Germinal center (tissue), 1 donor: Measurements from ENCODE around the gene ORMDL2.
"Not testable (repeated sequence)": the region's sequence is repeated elsewhere in the genome, so short reads cannot be mapped to it uniquely, and the experiment has no call there.

Experiments
- DNase-seq: peaks from one replicate; pipeline ENCODE4 v3.0.0; 2012; ENCODE audit warnings: mixed read lengths, low spot score

Gene ORMDL2

GRCh38 chr12:55852740-55853139, 34.9 kb downstream of the ORMDL2 start:
- no peak for DNase-seq

DNA sequence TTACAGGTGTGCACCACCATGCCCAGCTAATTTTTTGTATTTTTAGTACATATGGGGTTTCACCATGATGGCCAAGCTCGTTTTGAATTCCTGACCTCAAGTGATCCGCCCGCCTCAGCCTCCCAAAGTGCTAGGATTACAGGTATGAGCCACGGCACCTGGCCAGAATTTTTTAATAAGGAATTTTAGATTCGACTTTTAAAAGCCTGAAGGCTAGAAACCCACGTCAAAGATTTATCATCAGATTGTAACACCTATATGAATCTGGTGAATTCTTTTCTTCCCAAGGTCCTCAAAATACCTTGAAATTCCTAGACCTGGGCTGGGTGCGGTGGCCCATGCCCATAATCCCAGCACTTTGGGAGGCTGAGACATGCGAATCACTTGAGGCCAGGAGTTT, 43.6 kb downstream of the ORMDL2 start:
- DNase-seq: no peak

GRCh38 chr12:55861871-55862270, 44.0 kb downstream of the ORMDL2 start:
- no peak for DNase-seq

GRCh38 chr12:55862286-55862685, 44.4 kb downstream of the ORMDL2 start:
- no peak for DNase-seq

DNA sequence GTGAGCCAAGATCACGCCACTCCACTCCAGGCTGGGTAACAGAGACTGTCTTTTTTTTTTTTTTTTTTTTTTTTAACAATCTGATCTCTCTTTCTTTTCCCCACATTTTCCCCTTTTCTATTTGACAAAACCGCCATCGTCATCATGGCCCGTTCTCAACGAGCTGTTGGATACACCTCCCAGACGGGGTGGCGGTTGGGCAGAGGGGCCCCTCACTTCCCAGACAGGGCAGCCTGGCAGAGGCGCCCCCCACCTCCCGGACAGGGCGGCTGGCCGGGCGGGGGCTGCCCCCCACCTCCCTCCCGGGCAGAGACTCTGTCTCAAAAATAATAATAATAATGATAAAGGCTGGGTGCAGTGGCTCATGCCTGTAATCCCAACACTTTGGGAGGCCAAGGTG, 45.1 kb downstream of the ORMDL2 start:
- DNase-seq: not testable (repeated sequence)

GRCh38 chr12:55865327-55865726, 47.5 kb downstream of the ORMDL2 start:
- DNase-seq: no peak

- not testable (repeated sequence) for DNase-seq
Measured at GRCh38 chr12:55866454-55867004, 48.7 kb downstream of the ORMDL2 start.
